ENCODE results near the gene CYP4F3. TPM values are rescaled to one million over a fixed set of nuclear protein-coding genes. Genes with fewer than 3 reads are reported as not detected.

Gene CYP4F3
- total RNA-seq, 1 donor = not detected

DNA sequence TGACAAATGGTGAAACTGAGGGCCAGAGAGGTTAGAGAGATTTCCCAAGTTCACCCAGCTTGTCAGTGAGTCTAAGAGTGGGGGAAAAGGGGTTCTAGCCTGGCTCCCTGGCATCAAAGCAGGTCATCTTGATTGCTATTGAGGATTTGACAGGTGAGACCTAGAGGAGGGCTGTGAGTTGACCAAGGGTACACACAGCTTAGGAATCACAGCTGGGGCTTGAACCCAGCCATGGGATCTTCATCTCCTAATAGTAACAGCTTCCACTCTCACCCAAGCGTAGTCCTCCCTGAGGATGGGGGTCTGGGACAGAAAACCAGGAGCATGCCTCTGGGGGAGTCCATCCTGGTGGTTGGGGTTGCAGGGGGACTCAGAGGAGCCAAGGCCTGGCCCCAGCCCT is 18.9 kb upstream of the CYP4F3 start:
- no peak overlapping the region for H3K4me2 ChIP-seq (ENCODE audit: insufficient read depth, low read length)
- TF ChIP-seq, protein P1, sequence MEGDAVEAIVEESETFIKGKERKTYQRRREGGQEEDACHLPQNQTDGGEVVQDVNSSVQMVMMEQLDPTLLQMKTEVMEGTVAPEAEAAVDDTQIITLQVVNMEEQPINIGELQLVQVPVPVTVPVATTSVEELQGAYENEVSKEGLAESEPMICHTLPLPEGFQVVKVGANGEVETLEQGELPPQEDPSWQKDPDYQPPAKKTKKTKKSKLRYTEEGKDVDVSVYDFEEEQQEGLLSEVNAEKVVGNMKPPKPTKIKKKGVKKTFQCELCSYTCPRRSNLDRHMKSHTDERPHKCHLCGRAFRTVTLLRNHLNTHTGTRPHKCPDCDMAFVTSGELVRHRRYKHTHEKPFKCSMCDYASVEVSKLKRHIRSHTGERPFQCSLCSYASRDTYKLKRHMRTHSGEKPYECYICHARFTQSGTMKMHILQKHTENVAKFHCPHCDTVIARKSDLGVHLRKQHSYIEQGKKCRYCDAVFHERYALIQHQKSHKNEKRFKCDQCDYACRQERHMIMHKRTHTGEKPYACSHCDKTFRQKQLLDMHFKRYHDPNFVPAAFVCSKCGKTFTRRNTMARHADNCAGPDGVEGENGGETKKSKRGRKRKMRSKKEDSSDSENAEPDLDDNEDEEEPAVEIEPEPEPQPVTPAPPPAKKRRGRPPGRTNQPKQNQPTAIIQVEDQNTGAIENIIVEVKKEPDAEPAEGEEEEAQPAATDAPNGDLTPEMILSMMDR (IDR thresholded peaks at IDR 0.05; ENCODE audit: extremely low read depth, low read depth, low read length) = no peak
- H3K4me3 ChIP-seq (ENCODE audit: insufficient read depth, low read length) = no peak overlapping the region
- no peaks in the 10 kb centered on the region for H4K20me1 ChIP-seq (ENCODE audit: insufficient read depth, low read length)
- DNase-seq (ENCODE audit: insufficient read length, low spot score, missing footprints) = no peak
- H3K36me3 ChIP-seq (ENCODE audit: insufficient read depth, low read length) = no peaks in the 10 kb centered on the region
- H2AFZ ChIP-seq (ENCODE audit: low read length) = no peak overlapping the region
- no peaks in the 10 kb centered on the region for H3K27me3 ChIP-seq (ENCODE audit: insufficient read depth, low read length)
- no peaks in the 10 kb centered on the region for H3K9me3 ChIP-seq (ENCODE audit: low read depth, low read length)
- H3K27ac ChIP-seq (ENCODE audit: low read depth, low read length) = no peak overlapping the region
- H3K79me2 ChIP-seq (ENCODE audit: insufficient read depth, low read length) = no peaks in the 10 kb centered on the region
- H3K4me1 ChIP-seq (ENCODE audit: insufficient read depth, low read length) = no peaks in the 10 kb centered on the region

DNA sequence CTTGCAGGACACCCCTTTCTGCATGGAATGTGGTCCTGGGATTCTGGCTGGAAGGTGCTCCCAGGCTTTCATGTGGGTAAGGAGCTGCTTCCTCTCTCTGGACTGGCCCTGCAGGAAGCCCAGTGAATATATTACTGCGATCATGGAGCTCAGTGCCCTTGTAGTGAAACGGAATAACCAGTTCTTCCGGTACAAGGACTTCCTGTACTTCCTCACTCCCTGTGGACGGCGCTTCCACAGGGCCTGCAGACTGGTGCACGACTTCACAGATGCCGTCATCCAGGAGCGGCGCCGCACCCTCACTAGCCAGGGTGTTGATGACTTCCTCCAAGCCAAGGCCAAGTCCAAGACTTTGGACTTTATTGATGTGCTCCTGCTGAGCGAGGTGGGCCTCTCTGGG is 17.7 kb upstream of the CYP4F3 start:
- H3K4me3 ChIP-seq (ENCODE audit: insufficient read depth, low read length) = no peak overlapping the region

GRCh38 chr19:15623711-15624318 is 16.9 kb upstream of the CYP4F3 start:
- Histone ChIP-seq H3K4me3 (ENCODE audit: insufficient read depth, low read length) (no peak overlapping the region), H3K27ac (ENCODE audit: low read depth, low read length) (no peak overlapping the region), H3K4me2 (ENCODE audit: insufficient read depth, low read length) (no peak overlapping the region), H3K4me1 (ENCODE audit: insufficient read depth, low read length) (no peaks in the 10 kb centered on the region), H3K79me2 (ENCODE audit: insufficient read depth, low read length) (no peaks in the 10 kb centered on the region), H3K9me3 (ENCODE audit: low read depth, low read length) (no peaks in the 10 kb centered on the region), H4K20me1 (ENCODE audit: insufficient read depth, low read length) (no peaks in the 10 kb centered on the region), H3K27me3 (ENCODE audit: insufficient read depth, low read length) (no peaks in the 10 kb centered on the region), H3K36me3 (ENCODE audit: insufficient read depth, low read length) (no peaks in the 10 kb centered on the region), H2AFZ (ENCODE audit: low read length) (no peak overlapping the region)
- TF ChIP-seq, protein P1 (IDR thresholded peaks at IDR 0.05; ENCODE audit: extremely low read depth, low read depth, low read length) = no peak
- DNase-seq (ENCODE audit: insufficient read length, low spot score, missing footprints) = no peak

More for the DNA sequence above, 17.7 kb upstream of the CYP4F3 start:
- H3K27ac ChIP-seq (ENCODE audit: low read depth, low read length) = no peak overlapping the region
- no peaks in the 10 kb centered on the region for H3K36me3 ChIP-seq (ENCODE audit: insufficient read depth, low read length)
- no peak overlapping the region for H3K4me2 ChIP-seq (ENCODE audit: insufficient read depth, low read length)
- no peaks in the 10 kb centered on the region for H3K79me2 ChIP-seq (ENCODE audit: insufficient read depth, low read length)
- TF ChIP-seq, protein P1 (IDR thresholded peaks at IDR 0.05; ENCODE audit: extremely low read depth, low read depth, low read length) = no peak
- no peaks in the 10 kb centered on the region for H3K4me1 ChIP-seq (ENCODE audit: insufficient read depth, low read length)
- H3K27me3 ChIP-seq (ENCODE audit: insufficient read depth, low read length) = no peaks in the 10 kb centered on the region
- no peak for DNase-seq (ENCODE audit: insufficient read length, low spot score, missing footprints)
- H3K9me3 ChIP-seq (ENCODE audit: low read depth, low read length) = no peaks in the 10 kb centered on the region
- H4K20me1 ChIP-seq (ENCODE audit: insufficient read depth, low read length) = no peaks in the 10 kb centered on the region
- H2AFZ ChIP-seq (ENCODE audit: low read length) = no peak overlapping the region

DNA sequence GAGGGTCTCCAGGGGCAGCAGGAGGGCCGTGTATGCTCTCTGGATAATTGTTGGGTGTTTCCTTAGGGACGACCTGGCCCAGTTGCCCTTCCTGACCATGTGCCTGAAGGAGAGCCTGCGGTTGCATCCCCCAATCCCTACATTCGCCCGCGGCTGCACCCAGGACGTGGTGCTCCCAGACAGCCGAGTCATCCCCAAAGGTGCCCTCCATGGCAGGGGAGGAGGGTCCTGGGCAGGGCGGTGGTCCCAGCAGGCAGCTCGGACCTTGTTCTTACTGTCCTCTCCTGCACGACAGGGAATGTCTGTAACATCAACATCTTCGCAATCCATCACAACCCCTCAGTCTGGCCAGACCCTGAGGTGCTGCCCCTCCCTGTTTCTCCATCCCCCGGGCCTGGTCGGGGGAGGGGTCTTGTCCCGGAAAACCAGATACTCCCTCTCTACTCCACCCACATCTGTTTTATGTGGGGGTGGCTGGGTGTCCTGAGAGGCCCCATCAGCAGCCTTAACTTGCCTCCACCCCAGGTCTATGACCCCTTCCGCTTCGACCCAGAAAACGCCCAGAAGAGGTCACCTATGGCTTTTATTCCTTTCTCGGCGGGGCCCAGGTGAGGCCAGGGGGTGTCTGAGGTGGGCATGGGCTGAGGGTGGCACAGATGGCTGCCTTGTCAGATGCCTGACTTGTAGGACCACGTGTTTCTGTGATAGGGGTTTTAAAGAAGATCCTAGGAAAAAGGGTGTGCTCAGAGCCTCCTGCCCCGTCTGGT is 12.3 kb upstream of the CYP4F3 start:
- TF ChIP-seq, protein P1 (IDR thresholded peaks at IDR 0.05; ENCODE audit: extremely low read depth, low read depth, low read length) = no peak
- H3K9me3 ChIP-seq (ENCODE audit: low read depth, low read length) = no peaks in the 10 kb centered on the region
- no peak overlapping the region for H3K4me3 ChIP-seq (ENCODE audit: insufficient read depth, low read length)
- H3K27ac ChIP-seq (ENCODE audit: low read depth, low read length) = no peak overlapping the region
- no peaks in the 10 kb centered on the region for H3K79me2 ChIP-seq (ENCODE audit: insufficient read depth, low read length)
- H3K36me3 ChIP-seq (ENCODE audit: insufficient read depth, low read length) = no peaks in the 10 kb centered on the region
- H3K27me3 ChIP-seq (ENCODE audit: insufficient read depth, low read length) = no peaks in the 10 kb centered on the region
- no peak overlapping the region for H3K4me2 ChIP-seq (ENCODE audit: insufficient read depth, low read length)
- H2AFZ ChIP-seq (ENCODE audit: low read length) = no peak overlapping the region
- no peaks in the 10 kb centered on the region for H4K20me1 ChIP-seq (ENCODE audit: insufficient read depth, low read length)
- DNase-seq (ENCODE audit: insufficient read length, low spot score, missing footprints) = no peak
- H3K4me1 ChIP-seq (ENCODE audit: insufficient read depth, low read length) = no peaks in the 10 kb centered on the region
